H9 (cell line): Measurements from ENCODE around the gene CHMP3. TPM values are rescaled to one million over a fixed set of nuclear protein-coding genes. Genes with fewer than 3 reads are reported as not detected.

Experiments
- DNase-seq: peaks from one replicate; pipeline ENCODE4 v3.0.0-alpha.2; 2017
- H2AFZ ChIP-seq: one replicate; pipeline ENCODE4 v1.6.1; 2013; ENCODE audit warnings: mild to moderate bottlenecking, low read length, control low read depth, moderate library complexity
- H2AK5ac ChIP-seq: 2 replicates; pipeline ENCODE4 v1.6.1; 2013; ENCODE audit warnings: low read length, control low read depth, mixed read lengths; ENCODE audit not compliant: insufficient read length
- H2BK120ac ChIP-seq: one replicate; pipeline ENCODE4 v1.6.1; 2013; ENCODE audit warnings: low read depth, mild to moderate bottlenecking, low read length, control low read depth, inconsistent platforms; ENCODE audit not compliant: poor library complexity, severe bottlenecking
- H2BK12ac ChIP-seq: 2 replicates; pipeline ENCODE4 v1.6.1; 2013; ENCODE audit warnings: low read length, control low read depth, mixed read lengths, low read depth; ENCODE audit not compliant: insufficient read length
- H2BK15ac ChIP-seq: 2 replicates; pipeline ENCODE4 v1.6.1; 2013; ENCODE audit warnings: low read depth, low read length, control low read depth
- H2BK20ac ChIP-seq: one replicate; pipeline ENCODE4 v1.6.1; 2013; ENCODE audit warnings: low read depth, mild to moderate bottlenecking, low read length, control low read depth, inconsistent platforms; ENCODE audit not compliant: poor library complexity, severe bottlenecking
- H2BK5ac ChIP-seq: 2 replicates; pipeline ENCODE4 v1.6.1; 2013; ENCODE audit warnings: low read length, control low read depth, mixed read lengths; ENCODE audit not compliant: insufficient read length
- H3K14ac ChIP-seq: 2 replicates; pipeline ENCODE4 v1.6.1; 2013; ENCODE audit warnings: low read length, control low read depth; ENCODE audit not compliant: insufficient read depth
- H3K18ac ChIP-seq: 2 replicates; pipeline ENCODE4 v1.6.1; 2013; ENCODE audit warnings: low read depth, mild to moderate bottlenecking, mixed read lengths, low read length, control low read depth; ENCODE audit not compliant: insufficient read length
- H3K23ac ChIP-seq: 2 replicates; pipeline ENCODE4 v1.6.1; 2013; ENCODE audit warnings: low read length, control low read depth, mixed read lengths, low read depth; ENCODE audit not compliant: insufficient read length
- H3K23me2 ChIP-seq: 2 replicates; pipeline ENCODE4 v1.6.1; 2013; ENCODE audit warnings: low read depth, mild to moderate bottlenecking, mixed read lengths, low read length, control low read depth; ENCODE audit not compliant: insufficient read length, poor library complexity, severe bottlenecking
- H3K27ac ChIP-seq: 2 replicates; pipeline ENCODE4 v1.5.1; 2013; ENCODE audit warnings: low read length, control low read depth, mixed read lengths, low read depth; ENCODE audit not compliant: insufficient read length
- H3K27me3 ChIP-seq: 2 replicates; pipeline ENCODE4 v1.6.1; 2013; ENCODE audit warnings: low read length, control low read depth, inconsistent platforms; ENCODE audit not compliant: insufficient read depth
- H3K4ac ChIP-seq: 2 replicates; pipeline ENCODE4 v1.6.1; 2013; ENCODE audit warnings: low read depth, mild to moderate bottlenecking, control low read depth, inconsistent platforms, low read length, moderate library complexity
- H3K4me1 ChIP-seq: 2 replicates; pipeline ENCODE4 v1.6.1; 2013; ENCODE audit warnings: low read length, control low read depth, inconsistent platforms; ENCODE audit not compliant: insufficient read depth
- H3K4me2 ChIP-seq: 2 replicates; pipeline ENCODE4 v1.6.1; 2013; ENCODE audit warnings: low read length, control low read depth, mixed read lengths; ENCODE audit not compliant: insufficient read length, insufficient read depth
- H3K56ac ChIP-seq: 2 replicates; pipeline ENCODE4 v1.6.1; 2013; ENCODE audit warnings: low read depth, mild to moderate bottlenecking, mixed read lengths, low read length, control low read depth; ENCODE audit not compliant: insufficient read length
- H3K79me1 ChIP-seq: 2 replicates; pipeline ENCODE4 v1.6.1; 2013; ENCODE audit warnings: low read depth, mild to moderate bottlenecking, moderate library complexity, low read length, control low read depth, inconsistent platforms; ENCODE audit not compliant: insufficient read depth, poor library complexity, severe bottlenecking
- H3K79me2 ChIP-seq: 2 replicates; pipeline ENCODE4 v1.6.1; 2013; ENCODE audit warnings: low read length, control low read depth, inconsistent platforms; ENCODE audit not compliant: insufficient read depth
- H3K9ac ChIP-seq: 2 replicates; pipeline ENCODE4 v1.6.1; 2013; ENCODE audit warnings: low read length, control low read depth, mixed read lengths; ENCODE audit not compliant: insufficient read length; ENCODE audit errors: extremely low read depth
- H3K9me3 ChIP-seq: one replicate; pipeline ENCODE4 v1.6.1; 2013; ENCODE audit warnings: low read depth, low read length, inconsistent platforms; ENCODE audit not compliant: control insufficient read depth
- H3T11ph ChIP-seq: one replicate; pipeline ENCODE4 v1.6.1; 2013; ENCODE audit warnings: mild to moderate bottlenecking, low read length, control low read depth, inconsistent platforms
- H4K20me1 ChIP-seq: one replicate; pipeline ENCODE4 v1.6.1; 2013; ENCODE audit not compliant: control insufficient read depth, insufficient read length, insufficient read depth
- H4K5ac ChIP-seq: 2 replicates; pipeline ENCODE4 v1.6.1; 2013; ENCODE audit warnings: low read depth, mild to moderate bottlenecking, mixed read lengths, low read length, control low read depth; ENCODE audit not compliant: insufficient read length
- H4K8ac ChIP-seq: replicated peaks from 2 replicates; pipeline ENCODE4 v1.6.1; 2013; ENCODE audit warnings: low read length, control low read depth, mixed read lengths, low read depth; ENCODE audit not compliant: insufficient read length
- H4K91ac ChIP-seq: 2 replicates; pipeline ENCODE4 v1.6.1; 2013; ENCODE audit warnings: low read depth, mild to moderate bottlenecking, moderate library complexity, mixed read lengths, low read length, control low read depth; ENCODE audit not compliant: insufficient read length
- H3K27ac Mint-ChIP-seq, 3 experiments: 2 replicates in 2 of 3; 3 replicates in 1 of 3; pipeline ENCODE4 v1.8.0; 2020 to 2021; ENCODE audit warnings: mixed read lengths in 3 of 3, mild to moderate bottlenecking in 1 of 3, moderate library complexity in 1 of 3
- H3K27me3 Mint-ChIP-seq: 2 replicates; pipeline ENCODE4 v1.8.0; 2021; ENCODE audit warnings: low read depth, mild to moderate bottlenecking, moderate library complexity, mixed read lengths
- H3K36me3 Mint-ChIP-seq, 3 experiments: 2 replicates in 2 of 3; 3 replicates in 1 of 3; pipeline ENCODE4 v1.8.0; 2020 to 2021; ENCODE audit warnings: low read depth in 3 of 3, mixed read lengths in 3 of 3; ENCODE audit not compliant: insufficient read depth in 1 of 3
- H3K4me1 Mint-ChIP-seq, 2 experiments: 2 replicates each; pipeline ENCODE4 v1.8.0; 2020; ENCODE audit warnings: mixed read lengths in 2 of 2
- H3K4me3 Mint-ChIP-seq, 2 experiments: 2 replicates in 1 of 2; 3 replicates in 1 of 2; pipeline ENCODE4 v1.8.0; 2020 to 2021; ENCODE audit warnings: mild to moderate bottlenecking in 2 of 2, mixed read lengths in 2 of 2, moderate library complexity in 1 of 2
- H3K9me3 Mint-ChIP-seq, 2 experiments: 2 replicates in 1 of 2; 3 replicates in 1 of 2; pipeline ENCODE4 v1.8.0; 2020; ENCODE audit warnings: mild to moderate bottlenecking in 2 of 2, mixed read lengths in 2 of 2, moderate library complexity in 1 of 2
- CTCF ChIP-seq: fragments of 200-600 bp; sonication (generic); conservative IDR thresholded peaks from 3 replicates; pipeline ENCODE4 v1.8.0; 2021; ENCODE audit warnings: antibody characterized with exemption, mild to moderate bottlenecking
- WGBS: extraction: QIAGEN DNeasy Blood & Tissue Kit; methylation state at CpG from one replicate; pipeline ENCODE4 v1.1.7; 2013; ENCODE audit warnings: missing lambda C conversion rate, low lambda C conversion rate, mixed read lengths; ENCODE audit not compliant: insufficient read length; ENCODE audit errors: extremely low coverage; 5-methylcytosine and 5-hydroxymethylcytosine counted together
- total RNA-seq: library from RNA; stranded (reverse); gene quantifications from 2 replicates; pipeline ENCODE4 v1.2.1, GENCODE V29; 2021

The CHMP3 gene
- total RNA-seq, 1 experiment from 2014 or later, result 28.8 TPM

DNA sequence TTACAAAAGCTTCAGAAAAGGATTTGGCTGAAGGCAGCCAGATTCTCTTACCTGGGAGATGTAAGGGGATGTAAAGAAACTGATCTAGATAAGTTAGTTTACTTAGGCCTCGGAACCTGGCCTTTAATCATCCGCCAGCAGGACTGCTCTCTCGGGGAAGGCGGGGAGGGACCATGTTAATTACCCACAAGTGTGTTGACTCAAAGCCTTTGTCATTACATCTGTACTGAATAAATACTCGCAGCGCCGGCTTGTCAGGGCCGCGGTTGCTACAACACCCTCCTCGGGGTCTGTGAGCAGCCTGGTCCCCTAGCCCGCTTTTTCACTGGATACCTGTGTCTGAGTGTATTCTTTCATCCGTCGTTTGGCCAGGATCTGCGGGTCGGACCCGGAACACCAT is 6.7 kb downstream of the CHMP3 start:
- Histone ChIP-seq H3K56ac (no peak overlapping the region), H2BK5ac (no peak overlapping the region), H3K4ac (no peak overlapping the region), H2BK15ac (no peak overlapping the region), H3K79me2 (peaks cover 5% of the 10 kb centered on the region; the same call in 1 of the 2 replicates), H2BK20ac (no peak overlapping the region), H3K4me2 (no peak overlapping the region), H4K8ac (no peak overlapping the region), H3K23me2 (no peaks in the 10 kb centered on the region), H3K27ac (no peak overlapping the region), H4K5ac (no peak overlapping the region), H3K18ac (no peak overlapping the region), H3T11ph (no peak overlapping the region), H3K14ac (no peak overlapping the region), H3K23ac (no peak overlapping the region), H2BK120ac (no peak overlapping the region), H3K9ac (no peak overlapping the region), H4K91ac (no peak overlapping the region), H2AK5ac (no peak overlapping the region), H3K9me3 (no peaks in the 10 kb centered on the region), H4K20me1 (no peaks in the 10 kb centered on the region), H3K4me1 (no peaks in the 10 kb centered on the region), H2AFZ (no peak overlapping the region), H3K27me3 (no peaks in the 10 kb centered on the region), H2BK12ac (no peak overlapping the region), H3K79me1 (peaks cover 6% of the 10 kb centered on the region)
- H3K4me1 Mint-ChIP-seq, result 0 out of 4 replicates have a peak, but pooled peaks cover 0 to 1% of the 10 kb centered on the region in 2 experiments
- H3K36me3 Mint-ChIP-seq, result peaks cover 13 to 26% (median 18%) of the 10 kb centered on the region in 3 experiments
- no peak overlapping the region for H3K4me3 Mint-ChIP-seq
- TF ChIP-seq CTCF, result no peak
- H3K27me3 Mint-ChIP-seq, result no peaks in the 10 kb centered on the region
- H3K9me3 Mint-ChIP-seq, result peaks cover 14 to 16% of the 10 kb centered on the region in 2 experiments; a peak in 4 of 5 replicates
- DNase-seq, result no peak
- no peak overlapping the region for H3K27ac Mint-ChIP-seq
- WGBS, result no CpG with 5 or more reads among the region's 16 CpGs
